Astrocyte (in vitro differentiated cells and primary cell): Measurements from ENCODE around the gene RRM1.

Experiments
- CTCF ChIP-seq: IDR thresholded peaks from 2 replicates; pipeline ENCODE4 v1.5.1; 2011; ENCODE audit warnings: low read depth, mild to moderate bottlenecking, inconsistent platforms, low read length, moderate library complexity; ENCODE audit not compliant: insufficient read depth
- EZH2 ChIP-seq: IDR thresholded peaks from 2 replicates; pipeline ENCODE4 v1.6.1; 2012; ENCODE audit warnings: mild to moderate bottlenecking, low read length, inconsistent platforms; ENCODE audit not compliant: insufficient read depth

GRCh38 chr11:4127357-4127756 lies 32.8 kb downstream of the RRM1 start:
- no peak for TF ChIP-seq CTCF
- no peak for TF ChIP-seq EZH2
